HEK293 (cell line): ENCODE measurements around the gene TUBE1.

Experiments used
- KLF9 ChIP-seq: fragments of 450-650 bp; formaldehyde crosslinking; IDR thresholded peaks from 2 replicates; pipeline ENCODE4 v1.5.1; 2016; ENCODE audit warnings: missing biosample characterization, missing genetic modification characterization, low read depth
- PRDM2 ChIP-seq: fragments of 450-650 bp; formaldehyde crosslinking; IDR thresholded peaks from 2 replicates; pipeline ENCODE4 v1.5.1; 2016; ENCODE audit warnings: missing biosample characterization, missing genetic modification characterization, borderline replicate concordance
- PRDM4 ChIP-seq: fragments of 450-650 bp; formaldehyde crosslinking; IDR thresholded peaks from 2 replicates; pipeline ENCODE4 v1.5.1; 2017; ENCODE audit warnings: missing biosample characterization, missing genetic modification characterization
- SALL2 ChIP-seq: fragments of 450-650 bp; formaldehyde crosslinking; IDR thresholded peaks from 2 replicates; pipeline ENCODE4 v1.5.0; 2017; ENCODE audit warnings: missing biosample characterization, mild to moderate bottlenecking, missing genetic modification characterization, borderline replicate concordance
- TRIM28 ChIP-seq: IDR thresholded peaks from 2 replicates; pipeline ENCODE4 v1.6.1; 2011; ENCODE audit warnings: low read length, control low read depth, borderline replicate concordance
- ZNF114 ChIP-seq: fragments of 450-650 bp; formaldehyde crosslinking; IDR thresholded peaks from 2 replicates; pipeline ENCODE4 v1.5.0; 2017; ENCODE audit warnings: missing biosample characterization, missing genetic modification characterization
- ZNF138 ChIP-seq: fragments of 450-650 bp; formaldehyde crosslinking; IDR thresholded peaks from 2 replicates; pipeline ENCODE4 v1.5.1; 2016; ENCODE audit warnings: missing biosample characterization, missing genetic modification characterization, borderline replicate concordance
- ZNF394 ChIP-seq: fragments of 450-650 bp; formaldehyde crosslinking; IDR thresholded peaks from 2 replicates; pipeline ENCODE4 v1.5.1; 2016; ENCODE audit warnings: missing biosample characterization, missing genetic modification characterization, mild to moderate bottlenecking, moderate library complexity, borderline replicate concordance
- ZNF585B ChIP-seq: fragments of 450-650 bp; formaldehyde crosslinking; IDR thresholded peaks from 2 replicates; pipeline ENCODE4 v1.5.1; 2016; ENCODE audit warnings: missing biosample characterization, missing genetic modification characterization
- ZNF629 ChIP-seq: fragments of 450-650 bp; formaldehyde crosslinking; IDR thresholded peaks from 2 replicates; pipeline ENCODE4 v1.5.1; 2017; ENCODE audit warnings: missing biosample characterization, missing genetic modification characterization
- ZNF645 ChIP-seq: fragments of 450-650 bp; formaldehyde crosslinking; IDR thresholded peaks from 2 replicates; pipeline ENCODE4; 2016; ENCODE audit warnings: missing biosample characterization, missing genetic modification characterization

The TUBE1 gene

GRCh38 chr6:112021691-112022310 is 65.5 kb downstream of the TUBE1 start (continued):
- TF ChIP-seq ZNF629 (tag by site-specific recombination) (no peak), KLF9 (tag by site-specific recombination) (no peak), ZNF585B (tag by site-specific recombination) (no peak), PRDM4 (tag by site-specific recombination) (no peak), ZNF138 (no peak), ZNF394 (tag by site-specific recombination) (no peak), TRIM28 (no peak), ZNF645 (tag by site-specific recombination) (no peak), PRDM2 (no peak), ZNF114 (no peak), SALL2 (tag by site-specific recombination) (no peak)
